Cerebellar cortex (tissue), 1 donor: ENCODE results near the gene GTSE1.

ENCODE experiments used
- DNase-seq: peaks from one replicate; pipeline ENCODE4 v3.0.0-alpha.2; 2015; ENCODE audit warnings: low spot score

Gene GTSE1

GRCh38 chr22:46328797-46329196, 32.1 kb downstream of the GTSE1 start:
- no peak for DNase-seq

DNA sequence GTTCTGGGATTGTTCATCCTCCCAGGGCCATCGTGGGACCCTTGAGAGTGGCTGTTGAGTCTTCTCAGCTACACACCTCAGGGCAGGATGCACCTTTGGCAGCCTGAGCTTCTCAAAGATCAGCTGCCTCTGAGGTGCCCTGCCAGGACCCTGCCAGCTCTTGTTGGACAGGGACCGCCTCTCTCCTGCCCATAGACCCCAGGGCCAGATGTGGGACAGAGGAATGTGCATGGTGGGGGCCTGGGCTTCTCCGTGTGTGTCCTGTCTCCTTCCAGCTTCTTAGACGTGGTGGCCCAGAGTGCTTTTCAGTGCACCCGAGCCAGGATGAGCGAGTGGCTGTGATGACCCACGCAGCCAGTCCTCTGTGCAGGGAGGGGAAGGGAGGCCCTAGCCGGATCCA, 32.9 kb downstream of the GTSE1 start:
- no peak for DNase-seq

GRCh38 chr22:46330426-46330825, 33.8 kb downstream of the GTSE1 start:
- no peak for DNase-seq

DNA sequence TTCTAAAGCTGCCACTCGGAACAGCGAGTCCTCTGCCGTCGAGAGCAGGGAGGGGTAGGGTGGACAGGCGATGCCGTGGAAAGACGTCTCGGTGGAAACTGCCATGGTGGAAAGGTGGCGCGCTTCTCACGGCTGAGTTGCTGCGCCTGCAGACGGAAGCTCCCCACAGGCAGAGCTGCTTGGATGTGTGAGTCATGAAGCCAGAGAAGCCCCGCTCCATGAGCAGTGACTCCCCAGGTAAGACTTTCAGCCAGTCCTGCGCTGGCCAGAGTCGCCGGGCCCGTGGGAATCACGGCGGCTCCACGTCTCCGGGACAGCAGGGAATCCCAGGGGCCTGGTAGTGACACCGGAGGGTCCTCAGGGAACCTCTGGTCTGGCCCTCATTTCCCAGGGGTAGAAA, 34.8 kb downstream of the GTSE1 start:
- DNase-seq = no peak

DNA sequence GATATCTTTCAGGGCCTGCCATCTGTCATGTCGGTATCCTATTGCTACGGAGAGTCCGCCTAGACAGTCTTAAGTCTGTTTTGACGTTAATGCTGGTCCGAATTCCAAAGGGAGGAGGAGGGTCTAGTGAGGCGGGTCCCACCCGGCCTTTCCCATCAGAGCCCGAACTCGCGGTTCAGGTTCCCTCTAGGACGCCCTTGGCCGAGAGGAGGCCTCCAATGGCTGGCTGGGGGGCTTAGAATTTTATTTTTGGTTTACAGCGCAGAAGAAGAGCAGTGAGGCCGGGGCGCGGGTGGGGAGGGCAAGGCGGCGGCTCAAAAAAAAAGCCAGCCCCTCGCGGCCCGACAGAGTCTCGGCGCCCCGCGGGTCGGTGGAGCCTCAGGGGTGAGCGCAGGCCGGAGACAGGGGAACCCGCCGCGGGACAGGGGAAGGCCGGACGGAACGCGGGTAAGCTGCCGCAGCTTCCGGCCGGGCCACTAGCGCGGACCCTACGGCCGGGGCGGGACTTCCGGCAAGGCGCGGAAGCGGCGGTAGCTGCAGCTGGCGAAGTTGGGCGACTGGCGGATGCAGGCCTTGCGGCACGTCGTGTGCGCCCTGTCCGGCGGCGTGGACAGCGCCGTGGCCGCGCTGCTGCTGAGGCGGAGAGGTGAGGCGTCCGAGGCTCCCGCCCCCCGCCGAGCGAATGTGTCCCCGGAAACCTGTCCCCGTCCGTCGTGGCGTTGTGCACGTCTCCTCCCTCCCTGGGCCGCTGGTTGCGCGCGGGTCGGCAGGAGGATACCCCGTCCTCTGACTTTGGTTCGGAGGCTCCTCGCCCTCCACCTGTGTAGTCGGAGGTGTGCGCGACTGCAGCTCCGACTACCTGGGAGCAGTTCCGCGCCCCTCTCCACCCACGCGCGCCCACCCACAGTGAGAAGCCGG, 38.8 kb downstream of the GTSE1 start, which contains the start of gene TRMU:
Gene TRMU, plus strand, starts transcription at position 514 of the 918 bp plus-strand sequence. Its CDS starts 51 bp downstream, at position 565.
- peak; percentile 83 for DNase-seq

DNA sequence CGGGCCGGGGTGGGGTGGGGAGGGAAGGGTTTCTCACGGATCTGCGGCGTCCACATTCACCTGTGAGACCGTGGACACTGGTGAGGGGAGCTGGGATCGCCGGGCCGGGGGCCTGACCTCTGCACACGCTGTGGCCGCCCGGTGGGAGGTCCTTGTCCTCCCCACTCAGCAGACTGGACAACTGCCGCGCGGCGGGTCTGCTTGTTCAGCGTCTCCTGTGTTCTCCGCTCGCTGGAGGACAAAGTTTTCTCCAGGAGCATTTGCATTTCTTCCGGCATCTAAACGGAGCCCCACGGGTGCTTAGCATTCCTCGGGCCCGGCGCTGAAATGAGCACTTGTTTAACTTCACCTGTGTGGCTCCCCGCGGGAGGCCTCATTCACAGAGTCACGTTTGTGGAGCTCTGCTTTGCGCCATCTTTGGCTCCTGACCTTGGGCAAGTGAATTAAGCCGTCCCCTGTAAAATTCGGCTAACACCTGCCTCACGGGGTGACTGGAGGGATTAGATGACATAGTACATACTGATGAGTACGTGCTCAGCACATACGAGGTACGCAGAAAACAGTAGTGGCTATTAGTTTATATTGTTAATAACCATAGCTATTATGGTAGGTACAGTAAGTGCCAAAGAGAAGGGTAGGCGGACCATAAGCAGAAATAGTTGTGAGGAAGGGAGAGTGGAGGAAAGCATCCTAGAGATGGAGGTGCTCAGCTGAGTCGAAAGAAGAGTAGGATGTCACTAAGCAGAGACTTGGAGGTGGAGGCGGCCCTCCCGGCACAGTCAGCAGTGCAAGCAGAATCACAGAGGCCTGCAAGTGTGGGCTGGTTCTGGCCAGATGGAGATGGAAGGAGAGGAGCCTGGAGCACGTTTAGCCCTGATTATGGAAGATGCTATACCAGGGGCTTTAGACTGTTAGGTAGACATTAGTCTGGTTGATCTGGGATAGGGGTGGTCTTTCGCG, 39.7 kb downstream of the GTSE1 start:
- DNase-seq = no peak

DNA sequence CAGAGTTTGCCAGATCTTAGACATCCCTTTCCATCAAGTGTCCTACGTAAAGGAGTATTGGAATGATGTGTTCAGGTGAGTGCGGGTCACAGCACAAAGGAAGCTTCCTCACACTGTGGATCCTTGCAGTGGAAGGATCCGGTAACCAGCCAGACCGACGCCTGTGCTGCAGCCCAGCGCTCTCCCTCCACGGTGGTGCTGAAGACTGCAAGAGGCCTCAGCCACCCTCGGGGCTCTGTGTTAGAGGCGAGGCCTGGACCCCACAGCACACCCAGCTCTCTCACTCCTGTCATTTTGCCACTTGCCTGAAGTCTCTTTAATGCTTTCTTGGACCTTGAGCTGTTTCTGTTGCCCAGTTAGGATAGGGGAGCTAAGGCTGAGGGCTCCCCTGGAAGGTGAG, 41.2 kb downstream of the GTSE1 start:
- no peak for DNase-seq

- DNase-seq = no peak
These were observed 42.0 kb downstream of the GTSE1 start for GRCh38 chr22:46338636-46339035.

DNA sequence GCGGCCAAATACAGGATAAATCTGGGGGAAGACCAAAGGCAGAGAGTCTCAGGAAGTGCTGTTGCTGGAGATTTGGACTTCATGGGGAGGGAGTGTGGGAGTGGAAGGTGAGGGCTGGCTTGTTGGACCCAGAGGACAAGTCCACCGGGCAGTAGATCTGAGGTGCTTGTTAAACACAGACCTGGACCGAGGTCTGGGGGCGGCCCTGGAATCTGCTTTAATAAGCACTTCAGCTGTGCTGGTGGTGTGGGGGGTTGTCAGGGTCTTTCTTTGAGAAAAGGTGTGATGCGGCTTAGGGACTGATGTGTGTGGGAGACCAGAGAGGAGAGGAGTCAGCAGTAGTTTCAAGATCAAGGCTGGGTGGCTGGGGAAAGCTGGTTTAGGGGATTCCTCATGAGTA, 43.3 kb downstream of the GTSE1 start:
- no peak for DNase-seq

DNA sequence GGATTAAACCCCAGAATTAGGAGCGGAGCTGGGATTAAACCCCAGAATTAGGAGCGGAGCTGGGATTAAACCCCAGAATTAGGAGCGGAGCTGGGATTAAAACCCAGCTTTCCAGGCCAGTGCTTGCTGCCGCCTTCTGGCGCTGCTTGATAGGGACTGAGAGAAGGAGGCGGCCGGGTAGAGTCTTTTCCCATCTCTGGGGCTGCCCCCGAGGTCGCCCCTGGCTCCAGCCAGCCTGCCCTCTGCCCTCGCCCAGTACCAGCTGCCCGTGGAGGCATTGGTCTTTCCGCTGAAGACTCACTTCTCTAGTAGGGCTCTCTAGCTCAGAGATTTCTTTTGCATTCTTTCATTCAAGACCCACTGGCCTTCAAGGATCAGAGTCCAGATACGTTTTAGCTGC, 44.0 kb downstream of the GTSE1 start:
- no peak for DNase-seq

DNA sequence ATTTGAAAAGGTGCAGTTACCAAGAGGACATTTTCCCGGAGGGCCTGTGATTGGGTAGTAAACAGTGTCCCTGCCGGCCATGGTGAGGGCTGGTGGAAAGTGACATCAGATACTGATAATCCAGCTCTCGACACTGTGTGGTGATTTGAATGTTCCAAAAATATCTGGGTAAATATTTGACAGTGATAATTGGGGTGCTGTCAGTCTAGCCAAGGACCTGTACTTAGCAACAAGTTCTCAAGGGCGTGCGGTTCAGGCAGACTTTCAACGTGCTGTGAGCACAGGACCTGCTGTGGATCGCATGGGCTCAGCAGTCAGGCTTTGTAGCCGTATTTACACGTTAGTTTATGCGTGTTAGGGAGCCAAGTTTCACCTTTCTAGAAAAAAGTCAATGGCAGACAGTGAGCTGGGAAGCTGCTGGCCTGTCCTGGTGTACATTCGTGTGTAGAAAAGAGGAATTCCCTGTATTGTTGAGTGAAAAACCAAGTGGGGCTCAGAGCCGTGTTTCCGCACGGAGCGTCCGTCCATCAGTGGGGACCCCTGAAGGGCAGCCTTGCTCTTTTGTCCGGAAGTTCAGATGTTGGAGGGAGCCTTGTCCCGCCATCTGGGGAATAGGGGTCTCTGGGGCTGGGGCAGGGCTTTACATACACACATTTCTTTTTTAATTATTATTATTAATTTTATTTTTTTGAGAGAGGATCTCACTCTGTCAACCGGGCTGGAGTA, 50.2 kb downstream of the GTSE1 start:
- DNase-seq = no peak

DNA sequence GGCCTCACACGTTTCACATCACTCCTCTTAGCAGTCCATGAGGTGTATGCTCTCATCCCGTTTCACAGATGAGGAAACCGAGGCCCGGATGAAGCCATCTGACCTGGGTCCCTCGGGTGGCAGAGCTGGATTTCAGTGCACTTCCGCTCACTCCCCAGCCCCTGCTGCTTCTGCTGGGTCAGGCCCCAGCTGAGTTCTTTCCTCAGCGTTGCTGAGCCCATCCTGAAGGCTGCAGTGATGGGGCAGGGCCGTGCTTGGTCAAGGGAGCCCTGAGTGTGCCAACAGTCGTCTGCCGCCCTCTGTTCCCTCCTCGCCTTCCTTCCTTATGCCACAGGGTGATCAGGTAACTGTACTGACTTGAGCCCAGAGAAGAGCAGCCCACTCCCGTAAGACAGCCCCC, 51.0 kb downstream of the GTSE1 start:
- DNase-seq = no peak

- DNase-seq = no peak
These were observed 51.5 kb downstream of the GTSE1 start for GRCh38 chr22:46348099-46348695.

DNA sequence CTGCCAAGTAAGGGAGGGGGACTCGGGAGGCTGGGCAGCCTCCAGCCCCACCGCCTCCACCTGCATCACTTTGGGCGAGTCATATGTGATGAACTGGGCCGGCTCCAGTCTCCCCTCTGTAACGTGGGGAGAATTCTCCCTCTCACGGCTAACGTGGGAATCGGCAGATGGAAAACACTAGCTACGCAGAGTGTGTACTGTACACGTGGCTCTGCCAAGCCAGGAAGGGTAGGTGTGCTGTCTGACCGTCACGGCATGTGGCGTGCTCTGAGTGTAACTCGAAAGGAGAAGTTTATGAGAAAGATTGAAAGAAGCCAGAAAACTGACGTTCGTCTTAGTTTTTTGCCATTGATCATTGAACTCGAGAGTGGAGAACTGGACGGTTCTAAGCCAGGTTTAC, 52.6 kb downstream of the GTSE1 start:
- DNase-seq = no peak

GRCh38 chr22:46349681-46350080, 53.0 kb downstream of the GTSE1 start:
- DNase-seq = no peak

DNA sequence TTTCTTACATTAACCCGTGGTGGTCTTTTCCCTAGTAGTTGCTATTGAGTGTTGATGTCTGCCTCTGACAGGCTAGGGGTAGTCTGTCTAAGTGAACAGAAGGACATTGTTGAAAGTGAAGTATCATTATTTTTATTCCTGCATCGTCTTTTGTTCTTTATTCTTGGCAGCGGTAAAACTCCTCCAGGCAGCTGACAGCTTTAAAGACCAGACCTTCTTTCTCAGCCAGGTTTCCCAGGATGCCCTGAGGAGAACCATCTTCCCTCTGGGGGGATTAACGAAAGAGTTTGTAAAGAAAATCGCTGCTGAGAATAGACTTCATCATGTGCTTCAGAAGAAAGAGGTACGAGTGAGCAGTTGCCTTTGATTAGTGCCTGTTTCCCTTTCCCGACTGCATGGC, 53.5 kb downstream of the GTSE1 start:
- no peak for DNase-seq

DNA sequence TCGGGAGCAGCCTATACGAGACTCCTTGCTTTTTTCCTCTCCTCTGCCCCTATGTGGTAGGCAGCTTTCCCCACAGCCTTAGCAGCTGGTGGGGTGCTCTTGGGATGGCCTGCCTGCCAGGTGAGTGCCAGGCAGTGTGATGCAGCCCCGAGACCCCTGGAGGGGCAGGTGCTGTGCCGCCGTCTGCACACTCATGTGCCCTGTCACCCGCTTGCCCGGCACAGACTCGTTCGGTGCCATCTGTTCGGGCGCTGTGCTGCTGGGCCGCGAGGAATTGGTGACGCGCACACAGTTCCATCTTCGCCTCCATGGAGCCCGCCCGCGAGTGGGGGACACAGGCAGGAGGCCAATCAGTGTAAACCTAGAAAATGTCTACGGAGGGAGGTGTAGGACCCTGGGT, 54.0 kb downstream of the GTSE1 start:
- no peak for DNase-seq

DNA sequence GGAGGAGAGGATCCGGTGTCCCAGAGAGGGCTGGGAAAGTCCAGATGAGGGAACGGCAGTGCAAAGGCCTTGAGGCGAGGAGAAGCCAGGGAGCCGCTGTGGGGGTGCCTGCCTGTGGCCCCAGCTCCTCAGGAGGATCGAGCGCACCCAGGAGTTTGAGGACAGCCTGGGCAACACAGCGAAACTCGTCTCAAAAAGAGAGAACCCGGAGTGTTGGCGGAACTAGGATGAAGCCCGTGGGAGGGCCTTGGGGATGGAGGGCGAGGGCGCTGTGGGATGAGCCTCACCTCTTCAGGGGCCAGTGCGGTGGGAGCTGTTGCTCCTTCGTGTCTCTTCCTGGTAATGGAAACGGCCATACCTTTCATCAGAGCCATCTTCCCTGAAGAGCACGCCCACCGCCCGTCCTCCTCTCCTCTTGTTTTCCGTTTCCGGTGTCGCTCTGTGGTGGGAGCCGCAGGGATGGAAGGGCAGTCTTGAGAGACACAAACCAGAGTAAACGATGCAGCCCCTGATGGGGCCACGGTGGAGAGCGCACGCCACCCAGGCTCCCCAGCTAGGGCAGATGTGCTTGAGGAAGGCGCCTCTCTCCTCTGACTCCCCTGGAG, 54.6 kb downstream of the GTSE1 start:
- no peak for DNase-seq

GRCh38 chr22:46351767-46352166, 55.1 kb downstream of the GTSE1 start:
- no peak for DNase-seq

DNA sequence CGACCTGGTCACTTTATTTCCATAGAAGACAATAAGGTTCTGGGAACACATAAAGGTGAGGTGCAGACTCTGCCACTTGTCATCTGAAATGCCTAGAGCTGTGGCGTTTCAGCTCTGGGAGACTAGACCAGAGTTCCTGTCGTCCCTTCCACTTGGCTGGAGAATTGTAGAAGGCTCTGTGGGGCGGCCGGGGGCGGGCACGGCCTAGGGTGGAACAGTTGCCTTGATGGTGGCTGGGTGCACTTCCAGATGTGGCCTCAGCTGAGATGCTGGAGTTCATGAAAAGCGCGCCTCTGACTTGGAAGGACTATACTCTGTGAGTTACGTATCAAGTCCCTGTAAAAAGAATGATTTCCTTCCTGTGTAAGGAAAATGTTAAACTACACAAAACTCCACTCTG, 55.6 kb downstream of the GTSE1 start:
- DNase-seq = no peak

DNA sequence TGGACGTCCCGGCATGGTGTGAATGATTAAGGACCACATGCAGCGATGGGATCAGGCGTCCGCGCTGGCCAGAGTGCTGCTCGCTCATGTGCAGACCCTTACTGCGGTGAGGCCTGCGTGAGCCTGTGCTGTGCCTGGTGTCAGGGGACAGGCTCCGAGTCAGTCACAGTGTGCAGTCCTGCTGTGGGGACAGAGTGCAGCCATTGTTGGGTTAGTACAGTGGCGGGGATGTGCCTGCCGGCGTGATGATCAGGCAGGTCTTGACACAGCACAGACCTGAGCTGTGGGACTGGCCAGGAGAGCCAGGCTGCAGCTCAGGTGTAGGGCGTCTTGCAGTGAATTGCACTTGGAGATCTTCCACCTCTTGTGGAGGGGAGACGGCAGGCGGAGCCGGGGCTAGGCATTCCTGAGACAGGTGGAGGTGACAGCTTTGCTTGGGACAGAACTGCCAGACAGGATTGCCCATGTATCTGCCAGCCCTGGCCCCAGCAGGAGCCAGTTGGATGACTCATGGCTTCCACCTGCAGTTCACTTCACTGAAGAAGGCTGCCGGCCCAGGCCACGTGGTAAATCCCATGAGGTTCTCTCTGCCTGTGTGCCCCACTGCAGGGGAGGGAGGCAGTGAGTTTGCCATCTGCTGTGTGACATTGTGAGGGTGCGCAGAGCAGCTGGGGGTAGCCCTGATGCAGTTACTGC, 56.2 kb downstream of the GTSE1 start:
- DNase-seq = peak; percentile 88
